ENCODE data around the gene PRRX2. TPM values are rescaled to one million over a fixed set of nuclear protein-coding genes. Genes with fewer than 3 reads are reported as not detected.

Gene PRRX2
- total RNA-seq, 1 donor from 2014 or later: 3.1 TPM

DNA sequence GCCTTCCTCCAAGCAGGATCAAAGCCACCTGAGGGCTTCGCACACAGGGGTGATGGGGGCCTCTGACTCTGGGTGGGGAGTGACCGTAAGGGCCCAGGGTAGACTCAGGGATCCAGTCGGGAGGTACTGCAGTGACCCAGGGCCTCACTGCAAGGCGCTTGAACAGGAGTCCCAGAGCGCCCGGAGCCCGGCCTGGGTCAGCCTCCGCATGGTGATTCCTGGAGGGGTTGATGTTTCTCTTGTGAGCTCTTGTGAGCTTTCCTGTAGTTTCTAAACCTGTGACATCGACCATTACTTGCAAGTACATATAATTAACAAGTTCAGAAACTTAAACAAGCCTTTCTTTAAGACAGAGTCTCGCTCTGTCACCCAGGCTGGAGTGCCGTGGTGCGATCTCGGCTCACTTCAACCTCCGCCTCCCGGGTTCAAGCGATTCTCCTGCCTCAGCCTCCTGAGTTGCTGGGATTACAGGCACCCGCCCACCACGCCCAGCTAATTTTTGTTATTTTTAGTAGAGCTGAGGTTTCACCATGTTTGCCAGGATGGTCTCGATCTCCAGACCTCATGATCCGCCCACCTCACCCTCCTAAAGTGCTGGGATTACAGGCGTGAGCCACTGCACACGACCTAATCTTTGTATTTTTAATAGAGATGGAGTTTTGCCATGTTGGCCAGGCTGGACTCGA is 67.6 kb downstream of the PRRX2 start:
- peaks cover 5 to 28% (median 18%) of the 10 kb centered on the region in 3 donors for H3K27me3 ChIP-seq (ENCODE audit: control insufficient read depth in 3 of 3, insufficient read depth in 3 of 3, low read length in 3 of 3)
- H3K4me1 ChIP-seq (ENCODE audit: control insufficient read depth in 3 of 3, insufficient read depth in 3 of 3, low read length in 3 of 3): peaks cover 0 to 8% (median 5%) of the 10 kb centered on the region in 3 donors
- no peaks in the 10 kb centered on the region for H3K36me3 ChIP-seq (ENCODE audit: control insufficient read depth in 3 of 3, insufficient read depth in 3 of 3, low read length in 3 of 3)
- H3K9ac ChIP-seq (ENCODE audit: low read depth in 1 of 3, low read length in 3 of 3): no peak overlapping the region
- no peaks in the 10 kb centered on the region for H3K9me3 ChIP-seq (ENCODE audit: control insufficient read depth in 3 of 3, low read length in 3 of 3)
- no peak overlapping the region for H3K27ac ChIP-seq (ENCODE audit: low read depth, low read length)
- no peak overlapping the region for H3K4me3 ChIP-seq (ENCODE audit: low read length in 3 of 3)

GRCh38 chr9:129733632-129733953 is 68.1 kb downstream of the PRRX2 start:
- Histone ChIP-seq H3K36me3 (ENCODE audit: control insufficient read depth in 3 of 3, insufficient read depth in 3 of 3, low read length in 3 of 3) (no peaks in the 10 kb centered on the region), H3K4me1 (ENCODE audit: control insufficient read depth in 3 of 3, insufficient read depth in 3 of 3, low read length in 3 of 3) (peaks cover 0 to 9% (median 6%) of the 10 kb centered on the region in 3 donors), H3K4me3 (ENCODE audit: low read length in 3 of 3) (no peak overlapping the region), H3K27me3 (ENCODE audit: control insufficient read depth in 3 of 3, insufficient read depth in 3 of 3, low read length in 3 of 3) (peaks cover 5 to 28% (median 18%) of the 10 kb centered on the region in 3 donors), H3K9ac (ENCODE audit: low read depth in 1 of 3, low read length in 3 of 3) (no peak overlapping the region), H3K9me3 (ENCODE audit: control insufficient read depth in 3 of 3, low read length in 3 of 3) (no peaks in the 10 kb centered on the region), H3K27ac (ENCODE audit: low read depth, low read length) (no peak overlapping the region)

DNA sequence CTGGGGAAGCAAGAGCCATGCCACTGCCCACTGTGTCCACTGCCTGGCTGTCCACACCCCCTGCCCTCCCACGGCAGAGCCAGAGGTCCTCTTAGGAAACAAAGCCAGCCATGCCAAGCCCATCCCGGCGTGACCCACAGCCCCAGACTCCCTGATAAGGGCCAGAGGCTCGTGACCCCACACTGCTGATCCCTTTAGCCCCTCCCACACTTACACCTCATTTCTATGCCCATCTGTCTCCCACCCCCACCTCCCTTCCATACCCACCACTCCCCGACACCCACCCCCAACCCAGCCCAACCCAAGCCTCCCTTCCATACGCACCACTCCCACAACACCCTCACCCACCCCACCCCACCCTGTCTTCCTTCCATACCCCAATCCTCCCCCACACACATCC is 70.1 kb downstream of the PRRX2 start:
- H3K36me3 ChIP-seq (ENCODE audit: control insufficient read depth in 3 of 3, insufficient read depth in 3 of 3, low read length in 3 of 3): no peaks in the 10 kb centered on the region
- no peak overlapping the region for H3K4me3 ChIP-seq (ENCODE audit: low read length in 3 of 3)
- peaks cover 0 to 9% (median 6%) of the 10 kb centered on the region in 3 donors for H3K4me1 ChIP-seq (ENCODE audit: control insufficient read depth in 3 of 3, insufficient read depth in 3 of 3, low read length in 3 of 3)
- H3K27me3 ChIP-seq (ENCODE audit: control insufficient read depth in 3 of 3, insufficient read depth in 3 of 3, low read length in 3 of 3): peaks cover 5 to 25% (median 13%) of the 10 kb centered on the region in 3 donors
- no peak overlapping the region for H3K9ac ChIP-seq (ENCODE audit: low read depth in 1 of 3, low read length in 3 of 3)
- H3K9me3 ChIP-seq (ENCODE audit: control insufficient read depth in 3 of 3, low read length in 3 of 3): no peaks in the 10 kb centered on the region
- H3K27ac ChIP-seq (ENCODE audit: low read depth, low read length): no peak overlapping the region

DNA sequence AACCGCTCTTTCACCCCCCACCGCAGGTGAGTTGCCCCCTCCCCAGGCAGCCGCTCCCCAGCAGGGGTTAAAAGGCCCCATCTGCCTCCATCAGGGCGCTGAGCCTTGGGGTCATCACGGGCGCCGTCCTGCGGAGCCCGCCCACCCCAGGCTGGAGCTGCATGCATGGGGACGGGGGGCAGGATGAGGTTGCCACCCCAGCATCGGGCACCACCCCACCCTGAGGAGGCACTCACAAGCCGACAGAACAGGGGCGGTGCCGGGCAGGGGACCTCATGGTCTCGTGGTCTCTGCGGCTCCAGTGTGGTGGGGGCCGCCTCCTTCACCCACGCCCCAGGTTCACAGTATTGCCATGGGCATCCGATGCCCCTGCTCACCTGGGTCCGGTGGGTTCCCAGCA is 70.9 kb downstream of the PRRX2 start:
- Histone ChIP-seq H3K36me3 (ENCODE audit: control insufficient read depth in 3 of 3, insufficient read depth in 3 of 3, low read length in 3 of 3) (no peaks in the 10 kb centered on the region), H3K9ac (ENCODE audit: low read depth in 1 of 3, low read length in 3 of 3) (no peak overlapping the region), H3K9me3 (ENCODE audit: control insufficient read depth in 3 of 3, low read length in 3 of 3) (no peaks in the 10 kb centered on the region), H3K27me3 (ENCODE audit: control insufficient read depth in 3 of 3, insufficient read depth in 3 of 3, low read length in 3 of 3) (peaks cover 5 to 23% (median 13%) of the 10 kb centered on the region in 3 donors), H3K4me3 (ENCODE audit: low read length in 3 of 3) (no peak overlapping the region), H3K27ac (ENCODE audit: low read depth, low read length) (no peak overlapping the region), H3K4me1 (ENCODE audit: control insufficient read depth in 3 of 3, insufficient read depth in 3 of 3, low read length in 3 of 3) (peaks cover 0 to 9% (median 6%) of the 10 kb centered on the region in 3 donors)

- peak overlapping the region; percentile 61 to 81 (median 74) for H3K9ac ChIP-seq (ENCODE audit: low read depth in 1 of 3, low read length in 3 of 3)
- H3K4me3 ChIP-seq (ENCODE audit: low read length in 3 of 3): peak overlapping the region; percentile 62 to 72 (median 71)
- peaks cover 2 to 12% (median 10%) of the 10 kb centered on the region in 3 donors for H3K27me3 ChIP-seq (ENCODE audit: control insufficient read depth in 3 of 3, insufficient read depth in 3 of 3, low read length in 3 of 3)
- no peaks in the 10 kb centered on the region for H3K36me3 ChIP-seq (ENCODE audit: control insufficient read depth in 3 of 3, insufficient read depth in 3 of 3, low read length in 3 of 3)
- H3K4me1 ChIP-seq (ENCODE audit: control insufficient read depth in 3 of 3, insufficient read depth in 3 of 3, low read length in 3 of 3): peaks cover 0 to 9% (median 6%) of the 10 kb centered on the region in 3 donors
- no peak overlapping the region for H3K27ac ChIP-seq (ENCODE audit: low read depth, low read length)
- no peaks in the 10 kb centered on the region for H3K9me3 ChIP-seq (ENCODE audit: control insufficient read depth in 3 of 3, low read length in 3 of 3)
These were observed 72.2 kb downstream of the PRRX2 start for GRCh38 chr9:129737479-129738274.

GRCh38 chr9:129739432-129739831 is 74.0 kb downstream of the PRRX2 start:
- H3K4me3 ChIP-seq (ENCODE audit: low read length in 3 of 3): no peak overlapping the region
- peaks cover 0 to 9% (median 6%) of the 10 kb centered on the region in 3 donors for H3K4me1 ChIP-seq (ENCODE audit: control insufficient read depth in 3 of 3, insufficient read depth in 3 of 3, low read length in 3 of 3)
- H3K9me3 ChIP-seq (ENCODE audit: control insufficient read depth in 3 of 3, low read length in 3 of 3): no peaks in the 10 kb centered on the region
- no peak overlapping the region for H3K27ac ChIP-seq (ENCODE audit: low read depth, low read length)
- H3K36me3 ChIP-seq (ENCODE audit: control insufficient read depth in 3 of 3, insufficient read depth in 3 of 3, low read length in 3 of 3): no peaks in the 10 kb centered on the region
- H3K27me3 ChIP-seq (ENCODE audit: control insufficient read depth in 3 of 3, insufficient read depth in 3 of 3, low read length in 3 of 3): peaks cover 0 to 10% (median 8%) of the 10 kb centered on the region in 3 donors
- H3K9ac ChIP-seq (ENCODE audit: low read depth in 1 of 3, low read length in 3 of 3): no peak overlapping the region

GRCh38 chr9:129740174-129740573 is 74.7 kb downstream of the PRRX2 start:
- Histone ChIP-seq H3K27me3 (ENCODE audit: control insufficient read depth in 3 of 3, insufficient read depth in 3 of 3, low read length in 3 of 3) (peaks cover 0 to 10% (median 6%) of the 10 kb centered on the region in 3 donors), H3K4me1 (ENCODE audit: control insufficient read depth in 3 of 3, insufficient read depth in 3 of 3, low read length in 3 of 3) (peaks cover 0 to 9% (median 6%) of the 10 kb centered on the region in 3 donors), H3K9ac (ENCODE audit: low read depth in 1 of 3, low read length in 3 of 3) (no peak overlapping the region), H3K36me3 (ENCODE audit: control insufficient read depth in 3 of 3, insufficient read depth in 3 of 3, low read length in 3 of 3) (no peaks in the 10 kb centered on the region), H3K27ac (ENCODE audit: low read depth, low read length) (no peak overlapping the region), H3K9me3 (ENCODE audit: control insufficient read depth in 3 of 3, low read length in 3 of 3) (no peaks in the 10 kb centered on the region), H3K4me3 (ENCODE audit: low read length in 3 of 3) (no peak overlapping the region)

DNA sequence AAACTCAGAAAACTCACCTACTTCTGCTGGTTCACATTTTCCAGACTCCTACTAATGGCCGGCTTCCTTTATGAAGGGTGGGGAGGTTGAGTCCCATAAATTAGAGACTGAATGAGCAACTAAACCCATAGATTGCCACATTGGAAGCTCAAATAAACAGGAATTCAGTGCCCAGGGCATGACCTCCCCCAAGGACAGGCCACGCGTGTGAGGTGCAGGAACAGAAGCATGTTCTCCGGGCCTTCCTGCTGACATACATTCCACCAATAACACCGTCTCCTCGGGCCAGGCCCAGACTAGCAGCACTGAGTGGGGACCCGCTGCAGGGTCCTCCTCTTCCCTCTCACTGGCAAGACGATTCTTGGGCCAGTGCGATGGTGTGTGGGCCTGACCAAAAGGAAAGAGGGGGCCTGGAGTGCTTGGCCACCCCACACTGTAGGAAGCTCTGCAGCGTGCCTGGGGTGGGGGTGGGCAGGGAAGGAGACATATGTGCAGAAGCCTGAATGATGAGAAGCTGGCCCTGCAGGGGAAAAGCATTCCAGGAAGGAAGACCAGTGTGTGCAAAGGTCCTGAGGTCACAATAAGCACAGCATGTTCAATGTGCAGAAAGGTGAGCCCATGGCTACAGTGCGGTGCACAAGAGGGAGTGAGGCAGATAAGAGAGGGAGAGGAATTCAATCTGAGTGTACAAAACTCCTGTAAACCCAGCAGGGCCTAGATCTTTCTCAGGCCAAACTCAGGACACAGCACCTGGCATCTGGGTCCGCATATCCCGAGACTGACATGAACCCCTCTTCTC is 75.4 kb downstream of the PRRX2 start:
- no peaks in the 10 kb centered on the region for H3K9me3 ChIP-seq (ENCODE audit: control insufficient read depth in 3 of 3, low read length in 3 of 3)
- peaks cover 0 to 6% (median 5%) of the 10 kb centered on the region in 3 donors for H3K27me3 ChIP-seq (ENCODE audit: control insufficient read depth in 3 of 3, insufficient read depth in 3 of 3, low read length in 3 of 3)
- no peak overlapping the region for H3K9ac ChIP-seq (ENCODE audit: low read depth in 1 of 3, low read length in 3 of 3)
- no peaks in the 10 kb centered on the region for H3K36me3 ChIP-seq (ENCODE audit: control insufficient read depth in 3 of 3, insufficient read depth in 3 of 3, low read length in 3 of 3)
- no peak overlapping the region for H3K4me3 ChIP-seq (ENCODE audit: low read length in 3 of 3)
- no peak overlapping the region for H3K27ac ChIP-seq (ENCODE audit: low read depth, low read length)
- peaks cover 0 to 9% (median 6%) of the 10 kb centered on the region in 3 donors for H3K4me1 ChIP-seq (ENCODE audit: control insufficient read depth in 3 of 3, insufficient read depth in 3 of 3, low read length in 3 of 3)

DNA sequence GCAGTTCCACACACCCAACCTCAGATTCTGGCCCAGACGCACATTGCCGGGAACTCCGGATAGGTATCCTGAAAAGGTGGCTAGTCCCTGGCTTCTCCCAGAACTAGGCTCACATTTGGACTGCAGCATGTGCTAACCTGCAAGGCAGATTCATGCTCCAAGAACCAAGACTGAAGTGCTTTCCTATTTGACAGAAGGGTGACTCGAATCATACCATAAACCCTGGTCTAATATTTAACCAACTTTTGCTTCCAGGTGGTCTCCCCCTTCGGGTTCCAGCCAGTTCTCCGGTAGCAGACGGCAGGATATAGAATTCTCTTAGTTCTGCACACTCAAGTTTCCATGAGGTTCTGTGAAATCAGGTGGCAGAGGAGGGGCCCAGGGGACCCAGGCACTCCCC is 79.8 kb downstream of the PRRX2 start:
- no peaks in the 10 kb centered on the region for H3K36me3 ChIP-seq (ENCODE audit: control insufficient read depth in 3 of 3, insufficient read depth in 3 of 3, low read length in 3 of 3)
- H3K27me3 ChIP-seq (ENCODE audit: control insufficient read depth in 3 of 3, insufficient read depth in 3 of 3, low read length in 3 of 3): peaks cover 0 to 6% (median 2%) of the 10 kb centered on the region in 3 donors
- H3K9me3 ChIP-seq (ENCODE audit: control insufficient read depth in 3 of 3, low read length in 3 of 3): no peaks in the 10 kb centered on the region
- H3K9ac ChIP-seq (ENCODE audit: low read depth in 1 of 3, low read length in 3 of 3): no peak overlapping the region
- H3K4me1 ChIP-seq (ENCODE audit: control insufficient read depth in 3 of 3, insufficient read depth in 3 of 3, low read length in 3 of 3): no peaks in the 10 kb centered on the region
- H3K4me3 ChIP-seq (ENCODE audit: low read length in 3 of 3): no peak overlapping the region
- no peak overlapping the region for H3K27ac ChIP-seq (ENCODE audit: low read depth, low read length)

All from skeletal muscle tissue (tissue), 4 donors.